RCC 7860 (cell line): Measurements from ENCODE around the gene FIBIN.
"Not testable (repeated sequence)": the region's sequence is repeated elsewhere in the genome, so short reads cannot be mapped to it uniquely, and the experiment has no call there.

ENCODE experiments used
- DNase-seq: peaks from one replicate; pipeline ENCODE4 v3.0.0-alpha.2; 2015; ENCODE audit warnings: low spot score
- FAIRE-seq: peaks from 2 replicates; lab custom pipeline; 2012; peaks lifted over from hg19 to GRCh38; lab: Jason Lieb, UNC

FIBIN gene

GRCh38 chr11:26976389-26976788, 17.5 kb upstream of the FIBIN start:
- no peak for FAIRE-seq
- no peak for DNase-seq

DNA sequence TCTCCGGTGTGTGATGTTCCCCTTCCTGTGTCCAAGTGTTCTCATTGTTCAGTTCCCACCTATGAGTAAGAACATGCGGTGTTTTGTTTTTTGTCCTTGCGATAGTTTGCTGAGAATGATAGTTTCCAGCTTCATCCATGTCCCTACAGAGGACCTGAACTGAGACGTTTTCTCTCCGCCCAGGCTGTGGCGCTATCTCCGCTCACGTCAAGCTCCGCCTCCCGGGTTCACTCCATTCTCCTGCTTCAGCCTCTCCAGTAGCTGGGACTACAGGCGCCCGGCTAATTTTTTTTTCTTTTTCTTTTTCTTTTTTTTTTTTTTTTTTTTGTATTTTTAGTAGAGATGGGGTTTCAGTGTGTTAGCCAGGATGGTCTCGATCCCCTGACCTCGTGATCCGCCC, 16.7 kb upstream of the FIBIN start:
- DNase-seq, FAIRE-seq: not testable (repeated sequence)

GRCh38 chr11:26983645-26984044, 10.3 kb upstream of the FIBIN start:
- DNase-seq: no peak
- FAIRE-seq: no peak

DNA sequence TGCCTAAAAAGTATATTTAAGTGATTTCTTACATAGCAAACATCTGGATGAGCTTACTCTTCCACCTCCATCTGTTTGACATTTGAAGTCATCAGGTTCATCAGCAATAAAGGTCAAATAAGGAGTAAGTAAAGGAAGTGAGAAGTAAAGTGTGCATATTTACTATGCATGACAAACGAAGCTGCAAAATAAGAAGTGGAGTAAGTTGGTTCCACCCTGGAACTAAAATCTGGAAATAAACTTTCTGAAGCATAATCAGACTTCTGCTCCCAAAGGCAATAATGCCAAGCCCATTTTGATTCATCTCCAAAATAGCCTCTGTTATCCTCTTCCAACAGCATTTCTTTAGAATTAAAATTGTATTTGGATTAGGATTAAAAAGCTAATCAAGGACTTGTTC, 8.4 kb upstream of the FIBIN start:
- DNase-seq: no peak
- FAIRE-seq: no peak

GRCh38 chr11:26985943-26986342, 8.0 kb upstream of the FIBIN start:
- no peak for DNase-seq
- FAIRE-seq: no peak

- no peak for FAIRE-seq
- no peak for DNase-seq
Measured at GRCh38 chr11:26987272-26987671, 6.6 kb upstream of the FIBIN start.

- DNase-seq: no peak
- FAIRE-seq: no peak
Measured at GRCh38 chr11:26987731-26988130, 6.2 kb upstream of the FIBIN start.

GRCh38 chr11:26992031-26992541, 1.8 kb upstream of the FIBIN start:
- FAIRE-seq: no peak

DNA sequence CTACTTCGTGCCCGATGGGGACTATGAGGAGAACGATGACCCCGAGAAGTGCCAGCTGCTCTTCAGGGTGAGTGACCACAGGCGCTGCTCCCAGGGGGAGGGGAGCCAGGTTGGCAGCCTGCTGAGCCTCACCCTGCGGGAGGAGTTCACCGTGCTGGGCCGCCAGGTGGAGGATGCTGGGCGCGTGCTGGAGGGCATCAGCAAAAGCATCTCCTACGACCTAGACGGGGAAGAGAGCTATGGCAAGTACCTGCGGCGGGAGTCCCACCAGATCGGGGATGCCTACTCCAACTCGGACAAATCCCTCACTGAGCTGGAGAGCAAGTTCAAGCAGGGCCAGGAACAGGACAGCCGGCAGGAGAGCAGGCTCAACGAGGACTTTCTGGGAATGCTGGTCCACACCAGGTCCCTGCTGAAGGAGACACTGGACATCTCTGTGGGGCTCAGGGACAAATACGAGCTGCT, 751 bp downstream of the FIBIN start:
- no peak for FAIRE-seq
- no peak for DNase-seq

More at GRCh38 chr11:26992031-26992541, 1.8 kb upstream of the FIBIN start:
- no peak for DNase-seq

GRCh38 chr11:26995701-26996460, 2.0 kb downstream of the FIBIN start:
- DNase-seq (no peak), FAIRE-seq (no peak)

DNA sequence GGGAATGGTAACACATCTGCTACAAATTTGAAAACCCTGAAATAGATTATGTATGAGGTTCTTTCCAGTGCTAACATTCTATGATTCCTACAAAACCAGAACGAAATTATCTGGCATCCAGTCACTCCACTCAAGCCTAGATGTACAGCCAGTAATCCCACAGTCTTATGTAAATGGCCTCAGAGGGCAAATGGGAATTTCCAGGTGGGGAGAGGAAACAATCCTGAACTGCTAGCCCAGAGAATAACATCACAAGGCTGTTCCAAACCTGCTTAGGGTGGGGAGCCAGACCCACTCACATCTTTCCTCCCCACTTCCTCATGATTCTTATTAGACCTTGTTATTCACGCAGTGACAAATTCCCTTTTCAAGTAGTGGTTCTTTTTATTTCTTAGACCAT, 3.5 kb downstream of the FIBIN start:
- FAIRE-seq (no peak), DNase-seq (no peak)

DNA sequence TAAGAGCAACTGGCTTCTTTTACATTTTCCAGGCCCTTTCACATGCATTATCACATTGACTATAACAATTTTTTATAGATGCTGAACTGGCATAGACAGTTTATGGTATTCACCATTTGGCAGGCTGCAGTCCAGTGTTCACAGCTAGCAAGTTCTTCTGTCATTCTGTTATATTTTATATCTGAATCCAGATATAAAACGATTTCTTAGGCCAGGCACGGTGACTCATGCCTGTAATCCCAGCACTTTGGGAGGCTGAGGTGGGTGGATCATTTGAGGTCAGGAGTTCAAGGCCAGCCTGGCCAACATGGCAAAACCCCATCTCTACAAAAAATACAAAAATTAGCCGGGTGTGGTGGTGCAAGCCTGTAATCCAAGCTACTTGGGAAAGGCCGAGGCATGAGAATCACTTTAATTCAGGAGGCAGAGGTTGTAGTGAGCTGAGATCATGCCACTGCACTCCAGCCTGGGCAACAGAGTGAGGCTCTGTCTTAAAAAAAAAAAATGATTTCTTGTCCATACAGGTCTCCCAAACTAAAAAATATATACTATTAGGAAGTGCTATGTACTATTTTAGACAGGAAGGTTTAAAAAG, 7.3 kb downstream of the FIBIN start:
- not testable (repeated sequence) for FAIRE-seq, DNase-seq

- FAIRE-seq: no peak
- DNase-seq: no peak
Measured at GRCh38 chr11:27002431-27002830, 8.5 kb downstream of the FIBIN start.

DNA sequence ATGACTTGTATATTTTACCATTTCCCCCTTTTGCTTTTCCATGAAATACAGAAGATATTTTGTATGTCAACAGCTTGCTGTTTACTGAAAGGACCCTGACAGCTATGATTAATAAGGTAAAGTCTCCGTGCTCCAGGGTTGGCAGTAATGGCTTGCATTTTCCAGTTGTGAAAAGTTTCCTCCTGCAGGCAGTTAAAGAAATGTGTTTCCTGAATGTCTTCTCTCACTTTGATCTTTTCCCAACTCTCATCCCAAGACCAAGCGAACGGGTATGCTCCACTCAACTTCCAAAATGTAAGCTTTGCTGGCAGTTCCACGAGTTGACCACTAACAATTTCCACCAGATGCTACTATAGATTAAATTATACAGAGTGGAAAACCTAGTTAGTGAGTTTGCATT, 8.9 kb downstream of the FIBIN start:
- DNase-seq: no peak
- no peak for FAIRE-seq

DNA sequence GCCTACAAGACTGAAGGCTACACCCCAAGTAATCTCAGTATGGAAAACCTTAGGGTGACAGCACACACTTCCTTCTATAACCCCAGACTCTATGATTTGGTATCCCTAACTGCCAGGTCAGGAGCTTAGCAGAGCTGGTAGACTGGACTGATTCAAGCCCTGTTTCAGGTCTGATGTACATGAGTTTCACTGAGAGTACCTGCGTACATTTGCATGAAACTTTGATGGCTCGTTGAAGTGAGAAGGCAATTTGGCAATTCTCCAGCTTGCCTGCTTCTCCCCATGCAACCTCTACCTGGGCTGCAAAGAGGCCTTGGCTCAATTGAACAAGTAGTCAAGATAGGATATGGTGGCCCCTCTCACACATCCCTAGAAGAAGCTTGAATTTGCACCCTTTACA, 10.2 kb downstream of the FIBIN start:
- FAIRE-seq (no peak), DNase-seq (no peak)

- DNase-seq (no peak), FAIRE-seq (no peak)
Measured at GRCh38 chr11:27008811-27009535, 15.1 kb downstream of the FIBIN start.

DNA sequence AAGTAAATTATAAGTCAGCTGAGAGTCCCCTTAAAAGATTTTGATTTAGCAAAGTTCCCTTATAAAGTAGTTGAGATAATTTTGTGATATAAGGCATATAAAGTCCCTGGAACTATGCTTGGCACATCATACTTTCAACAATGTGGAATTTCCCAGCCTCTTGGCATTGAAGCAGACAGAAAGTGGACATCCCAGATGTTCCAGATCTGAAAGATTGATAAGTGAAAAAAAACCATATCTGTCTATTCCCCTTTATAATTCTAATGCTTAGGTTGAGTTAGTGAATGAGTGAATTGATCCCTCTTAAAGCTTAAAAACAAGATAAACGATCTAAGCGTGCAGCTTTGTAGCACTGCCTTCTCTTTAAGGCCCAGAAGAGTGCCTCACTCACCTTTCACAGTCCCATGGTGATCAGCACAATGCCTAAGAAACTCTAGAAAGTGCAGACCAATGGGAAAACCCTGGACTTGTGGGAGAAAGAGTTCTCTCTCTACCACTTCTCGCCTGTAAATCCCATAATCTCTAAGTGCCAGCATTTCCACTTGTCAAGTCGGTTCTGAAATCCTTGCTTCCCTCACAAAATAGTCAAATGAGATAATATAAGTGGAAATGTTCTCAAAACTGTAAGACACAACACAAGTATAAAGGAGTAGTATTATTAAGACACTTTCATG, 17.8 kb downstream of the FIBIN start:
- DNase-seq: no peak
- no peak for FAIRE-seq

DNA sequence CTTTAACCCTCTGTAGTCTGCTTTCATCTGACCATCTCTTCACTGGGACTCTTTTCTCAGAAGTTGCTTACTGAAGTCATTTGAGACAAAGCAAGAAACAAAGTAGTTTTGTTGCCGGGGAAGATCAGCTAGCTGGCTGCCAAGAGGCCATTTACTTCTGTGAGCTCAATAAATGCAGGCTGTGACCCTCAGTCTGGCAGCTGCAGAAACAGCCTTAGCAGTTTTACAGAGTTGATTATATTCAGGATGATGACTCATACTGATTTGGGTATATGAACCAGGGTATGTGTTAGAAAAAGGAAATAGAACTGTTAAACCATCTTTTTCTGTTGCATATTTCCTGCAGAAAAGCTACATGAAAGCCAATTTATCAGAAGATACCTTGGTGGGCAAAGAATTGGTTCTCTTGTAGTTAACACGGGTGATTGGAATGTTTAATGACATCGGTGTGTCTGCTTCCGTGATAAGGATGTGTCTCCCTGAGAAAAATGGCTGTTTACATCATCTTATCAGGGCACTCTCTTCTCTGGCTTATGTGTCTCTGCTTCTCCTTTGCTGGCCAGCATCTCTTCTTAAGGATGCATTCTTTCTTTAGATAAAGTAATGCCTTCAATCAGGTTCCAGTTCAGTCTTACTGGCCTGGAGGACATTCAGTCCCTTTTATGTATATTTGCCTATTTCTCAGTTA, 18.5 kb downstream of the FIBIN start:
- DNase-seq: no peak
- no peak for FAIRE-seq

GRCh38 chr11:27013781-27014361, 20.0 kb downstream of the FIBIN start:
- no peak for DNase-seq
- FAIRE-seq: no peak

- FAIRE-seq: no peak
Measured at GRCh38 chr11:27018902-27019529, 25.1 kb downstream of the FIBIN start.

More at GRCh38 chr11:27018902-27019529, 25.1 kb downstream of the FIBIN start:
- no peak for DNase-seq
